Measurements from ENCODE around the gene CACNA1B. TPM values are rescaled to one million over a fixed set of nuclear protein-coding genes. Genes with fewer than 3 reads are reported as not detected.
A peak's percentile ranks its signal among the peaks of the same experiment; 100 is the strongest.

Gene CACNA1B
- total RNA-seq, 1 donor from 2014 or later = 0.13 TPM

GRCh38 chr9:137987244-137988030 lies 109.9 kb downstream of the CACNA1B start:
- Mint-ChIP-seq H3K27me3 (ENCODE audit: unreplicated experiment) (peaks cover 4% of the 10 kb centered on the region), H3K27ac (ENCODE audit: unreplicated experiment) (no peak overlapping the region), H3K4me1 (ENCODE audit: unreplicated experiment) (no peaks in the 10 kb centered on the region), H3K4me3 (ENCODE audit: unreplicated experiment) (no peak overlapping the region), H3K9me3 (ENCODE audit: unreplicated experiment) (peaks cover 26% of the 10 kb centered on the region), H3K36me3 (ENCODE audit: unreplicated experiment) (no peaks in the 10 kb centered on the region)
- TF ChIP-seq CTCF (IDR thresholded peaks at IDR 0.05) = no peak
- DNase-seq (ENCODE audit: extremely low spot score, unreplicated experiment) = no peak

- H3K27me3 Mint-ChIP-seq (ENCODE audit: unreplicated experiment) = peaks cover 4% of the 10 kb centered on the region
- TF ChIP-seq CTCF (IDR thresholded peaks at IDR 0.05) = no peak
- H3K4me3 Mint-ChIP-seq (ENCODE audit: unreplicated experiment) = no peak overlapping the region
- H3K9me3 Mint-ChIP-seq (ENCODE audit: unreplicated experiment) = peaks cover 25% of the 10 kb centered on the region
- DNase-seq (ENCODE audit: extremely low spot score, unreplicated experiment) = no peak
- H3K36me3 Mint-ChIP-seq (ENCODE audit: unreplicated experiment) = no peaks in the 10 kb centered on the region
- no peak overlapping the region for H3K27ac Mint-ChIP-seq (ENCODE audit: unreplicated experiment)
- H3K4me1 Mint-ChIP-seq (ENCODE audit: unreplicated experiment) = no peaks in the 10 kb centered on the region
These were observed 110.5 kb downstream of the CACNA1B start for GRCh38 chr9:137988051-137988450.

GRCh38 chr9:137988701-137989100 lies 111.1 kb downstream of the CACNA1B start:
- TF ChIP-seq CTCF (IDR thresholded peaks at IDR 0.05) = no peak
- Mint-ChIP-seq H3K27ac (ENCODE audit: unreplicated experiment) (no peak overlapping the region), H3K9me3 (ENCODE audit: unreplicated experiment) (peaks cover 25% of the 10 kb centered on the region), H3K27me3 (ENCODE audit: unreplicated experiment) (peaks cover 4% of the 10 kb centered on the region), H3K4me3 (ENCODE audit: unreplicated experiment) (no peak overlapping the region), H3K36me3 (ENCODE audit: unreplicated experiment) (no peaks in the 10 kb centered on the region), H3K4me1 (ENCODE audit: unreplicated experiment) (no peaks in the 10 kb centered on the region)
- DNase-seq (ENCODE audit: extremely low spot score, unreplicated experiment) = no peak

- Mint-ChIP-seq H3K27ac (ENCODE audit: unreplicated experiment) (no peak overlapping the region), H3K27me3 (ENCODE audit: unreplicated experiment) (peaks cover 4% of the 10 kb centered on the region), H3K9me3 (ENCODE audit: unreplicated experiment) (peaks cover 25% of the 10 kb centered on the region), H3K36me3 (ENCODE audit: unreplicated experiment) (no peaks in the 10 kb centered on the region), H3K4me1 (ENCODE audit: unreplicated experiment) (no peaks in the 10 kb centered on the region), H3K4me3 (ENCODE audit: unreplicated experiment) (no peak overlapping the region)
- TF ChIP-seq CTCF (IDR thresholded peaks at IDR 0.05) = no peak
- peak; percentile 59 for DNase-seq (ENCODE audit: extremely low spot score, unreplicated experiment)
These were observed 111.6 kb downstream of the CACNA1B start for GRCh38 chr9:137989156-137989555.

GRCh38 chr9:137989999-137990715 lies 112.6 kb downstream of the CACNA1B start:
- H3K36me3 Mint-ChIP-seq (ENCODE audit: unreplicated experiment) = no peaks in the 10 kb centered on the region

More at GRCh38 chr9:137989999-137990715, 112.6 kb downstream of the CACNA1B start:
- peak; percentile 76 for DNase-seq (ENCODE audit: extremely low spot score, unreplicated experiment)
- H3K9me3 Mint-ChIP-seq (ENCODE audit: unreplicated experiment) = peaks cover 25% of the 10 kb centered on the region
- H3K4me3 Mint-ChIP-seq (ENCODE audit: unreplicated experiment) = no peak overlapping the region
- no peak overlapping the region for H3K27ac Mint-ChIP-seq (ENCODE audit: unreplicated experiment)
- no peaks in the 10 kb centered on the region for H3K4me1 Mint-ChIP-seq (ENCODE audit: unreplicated experiment)
- peaks cover 4% of the 10 kb centered on the region for H3K27me3 Mint-ChIP-seq (ENCODE audit: unreplicated experiment)
- no peak for TF ChIP-seq CTCF (IDR thresholded peaks at IDR 0.05)

Data from osteocyte (in vitro differentiated cells).